CD4-positive, alpha-beta T cell treated with Interleukin-17A for 1 hour (primary cell): ENCODE data around the gene PTPRT.

Experiments used
- DNase-seq: peaks from one replicate; pipeline ENCODE4 v3.0.0-alpha.2; 2020

Gene PTPRT

GRCh38 chr20:42093041-42093440 lies 1096.7 kb downstream of the PTPRT start:
- no peak for DNase-seq

GRCh38 chr20:42085366-42085765 lies 1104.3 kb downstream of the PTPRT start:
- no peak for DNase-seq

GRCh38 chr20:42083280-42083679 lies 1106.4 kb downstream of the PTPRT start:
- no peak for DNase-seq

GRCh38 chr20:42082611-42083010 lies 1107.1 kb downstream of the PTPRT start:
- DNase-seq, result no peak

GRCh38 chr20:42080956-42081355 lies 1108.8 kb downstream of the PTPRT start:
- DNase-seq, result no peak

GRCh38 chr20:42074944-42075343 lies 1114.8 kb downstream of the PTPRT start:
- DNase-seq, result no peak

GRCh38 chr20:42067596-42067995 lies 1122.1 kb downstream of the PTPRT start:
- DNase-seq, result no peak

- DNase-seq, result no peak
Observed at GRCh38 chr20:42067174-42067573, 1122.5 kb downstream of the PTPRT start.

- no peak for DNase-seq
Observed at GRCh38 chr20:42063141-42063540, 1126.6 kb downstream of the PTPRT start.

- no peak for DNase-seq
Observed at GRCh38 chr20:42053350-42053749, 1136.4 kb downstream of the PTPRT start.

GRCh38 chr20:42051921-42052320 lies 1137.8 kb downstream of the PTPRT start:
- DNase-seq, result no peak

- no peak for DNase-seq
Observed at GRCh38 chr20:42046371-42047085, 1143.2 kb downstream of the PTPRT start.

GRCh38 chr20:42043921-42044320 lies 1145.8 kb downstream of the PTPRT start:
- DNase-seq, result no peak

- no peak for DNase-seq
Observed at GRCh38 chr20:42041000-42041565, 1148.6 kb downstream of the PTPRT start.

GRCh38 chr20:42027746-42028268 lies 1161.9 kb downstream of the PTPRT start:
- DNase-seq, result no peak

- no peak for DNase-seq
Observed at GRCh38 chr20:42026599-42026998, 1163.1 kb downstream of the PTPRT start.

- DNase-seq, result no peak
Observed at GRCh38 chr20:42024653-42025052, 1165.1 kb downstream of the PTPRT start.
